H7 (cell line): ENCODE data around the gene CCDC167. TPM values are rescaled to one million over a fixed set of nuclear protein-coding genes. Genes with fewer than 3 reads are reported as not detected.

ENCODE experiments used
- DNase-seq: peaks from one replicate; pipeline ENCODE4 v3.0.0; 2012
- H3K27me3 ChIP-seq: 2 replicates; pipeline ENCODE4 v1.6.0; 2011; ENCODE audit warnings: mild to moderate bottlenecking, low read length; ENCODE audit not compliant: control insufficient read depth, insufficient read depth
- H3K36me3 ChIP-seq: replicated peaks from 2 replicates; pipeline ENCODE4 v1.5.1; 2011; ENCODE audit warnings: low read length; ENCODE audit not compliant: control insufficient read depth, insufficient read depth
- H3K4me3 ChIP-seq: 2 replicates; pipeline ENCODE4 v1.5.1; 2011; ENCODE audit warnings: low read depth, mild to moderate bottlenecking, control low read depth, low read length, moderate library complexity; ENCODE audit not compliant: insufficient read depth
- total RNA-seq: library from RNA; depleted of rRNA; stranded (reverse); fragments of >200 nt; shearing (Covaris generic); gene quantifications from 2 replicates; pipeline ENCODE4 v1.2.3, GENCODE V29; 2014; rRNA removed

CCDC167 gene
- total RNA-seq, 1 experiment from 2014 or later = 52.4 TPM

DNA sequence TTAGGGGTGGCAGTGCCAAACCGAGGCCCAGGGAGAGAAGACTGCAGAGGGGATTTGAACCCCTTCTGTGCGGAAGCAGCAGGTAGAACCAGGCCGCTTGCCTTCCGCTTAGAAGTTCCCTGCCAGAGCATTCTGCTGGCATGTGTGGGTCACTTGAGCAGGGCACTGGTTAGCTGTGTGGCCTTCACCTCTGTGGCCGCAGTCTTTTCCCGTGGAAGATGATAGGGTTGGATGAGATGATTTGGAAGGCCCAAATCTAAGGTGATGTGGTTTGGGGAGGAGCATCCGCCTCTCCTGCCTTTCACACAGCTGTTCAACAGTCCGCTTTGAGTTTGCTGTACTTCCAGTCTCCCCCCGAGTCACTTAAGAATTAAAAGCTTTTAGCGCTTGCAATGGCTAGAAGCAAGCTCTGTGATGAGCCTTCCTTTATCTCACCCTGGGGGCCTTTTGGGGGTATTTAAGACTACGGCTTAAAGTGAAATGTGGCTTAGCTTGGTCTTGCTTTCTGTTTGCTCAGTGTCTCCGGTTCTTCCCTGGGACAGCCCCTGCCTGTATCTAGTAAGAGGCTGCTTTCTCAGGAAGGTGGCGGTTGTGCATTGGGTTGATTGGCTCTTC, 65.9 kb downstream of the CCDC167 start:
- Histone ChIP-seq H3K4me3 (peak overlapping the region; percentile 79), H3K36me3 (peaks cover 2% of the 10 kb centered on the region), H3K27me3 (no peaks in the 10 kb centered on the region)
- no peak for DNase-seq

Other genes with a start within 250 kb of the CCDC167 start
- gene TBC1D22B, start 242.1 kb downstream of the CCDC167 start, total RNA-seq = 14.5 and 17.5 TPM in 2 replicates
- 0.14 TPM in 1 of 2 replicates, not detected in the other for gene TMEM217, start 241.7 kb downstream of the CCDC167 start, total RNA-seq
- 32.2 and 39.6 TPM in 2 replicates for gene RNF8, start 145.9 kb downstream of the CCDC167 start, total RNA-seq
- 37.5 and 42.3 TPM in 2 replicates for gene CMTR1, start 66.7 kb downstream of the CCDC167 start, total RNA-seq
- gene MDGA1, start 198.0 kb upstream of the CCDC167 start, total RNA-seq = 0.67 and 0.90 TPM in 2 replicates